ENCODE data around the gene PHF2.

Gene PHF2

DNA sequence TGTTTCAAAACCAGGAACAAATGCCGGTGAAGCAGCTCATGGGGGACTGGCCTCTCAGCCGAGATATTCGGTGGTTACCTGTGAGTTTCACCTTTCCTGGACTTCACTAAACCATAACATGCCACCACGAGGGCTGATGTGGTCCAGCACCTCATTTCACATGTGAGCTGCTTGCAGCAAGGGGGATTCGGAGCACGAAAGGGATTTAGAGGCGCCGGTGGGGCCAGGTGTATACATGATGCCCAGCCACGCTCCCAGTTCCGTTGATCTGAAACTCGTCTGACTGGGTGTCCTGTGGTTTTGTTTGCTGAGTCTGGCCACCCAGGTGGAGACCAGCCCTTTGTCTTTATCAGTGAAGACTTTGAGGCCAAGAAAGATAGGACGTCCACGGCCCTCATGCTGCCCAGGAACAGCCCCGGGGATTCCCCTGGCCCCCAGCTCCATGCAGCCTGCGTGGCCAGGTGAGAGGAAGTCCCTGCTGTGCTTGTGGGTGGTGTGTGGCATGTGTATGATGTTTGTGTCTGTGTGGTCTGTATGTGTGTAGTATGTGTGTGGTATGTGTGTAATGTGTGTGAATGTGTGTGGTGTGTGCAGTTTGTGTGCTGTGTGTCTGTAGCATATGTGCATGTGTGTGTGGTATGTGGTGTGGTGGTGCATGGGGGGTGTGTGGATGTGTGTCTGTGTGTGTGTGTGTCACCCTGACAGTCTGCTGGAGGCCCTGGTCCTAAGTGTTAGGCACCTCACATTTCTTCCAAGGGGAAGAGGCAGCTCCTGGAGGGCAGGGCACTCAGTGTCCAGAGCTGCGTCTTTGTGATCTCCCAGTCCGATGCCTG is 23.4 kb downstream of the PHF2 start:
- no peak for DNase-seq

DNA sequence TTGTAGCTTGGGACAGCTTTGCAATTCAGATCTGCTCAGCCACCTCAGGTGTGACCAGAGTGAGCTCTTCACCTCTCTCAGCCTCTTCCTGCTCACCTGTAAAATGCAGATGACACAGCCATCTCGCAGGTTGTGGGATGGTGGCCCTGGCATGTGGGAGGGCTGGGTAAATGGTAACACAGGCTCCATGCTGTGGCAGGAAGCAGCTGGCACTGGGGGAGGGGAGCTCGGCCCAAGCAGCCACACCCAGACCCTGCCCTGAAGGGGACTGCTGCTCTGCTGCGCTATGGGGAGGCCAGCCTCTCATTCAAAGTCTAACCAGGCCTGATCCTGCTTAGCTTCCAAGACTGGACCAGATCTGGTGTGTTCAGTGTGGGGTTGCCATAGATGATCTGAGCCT is 24.1 kb downstream of the PHF2 start:
- DNase-seq = no peak

DNA sequence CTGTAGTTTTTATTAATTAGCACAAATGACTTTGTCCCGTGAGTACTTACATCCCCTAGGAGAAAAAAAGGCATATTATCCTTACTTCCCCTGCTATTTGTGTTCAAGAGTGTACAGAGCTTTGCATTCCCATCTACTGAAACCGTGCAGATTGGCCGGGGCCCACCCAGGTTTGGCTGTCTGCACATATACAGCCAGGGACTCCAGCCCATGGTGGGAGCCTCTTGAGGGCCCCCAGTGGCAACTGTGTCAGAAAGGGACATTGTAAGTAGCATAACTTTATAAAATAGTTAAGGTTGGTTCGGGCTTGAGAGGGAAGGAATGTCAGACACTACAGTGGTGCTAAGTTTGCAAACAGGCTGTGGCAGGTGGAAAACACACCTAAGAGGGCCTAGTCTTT is 24.7 kb downstream of the PHF2 start:
- no peak for DNase-seq

DNA sequence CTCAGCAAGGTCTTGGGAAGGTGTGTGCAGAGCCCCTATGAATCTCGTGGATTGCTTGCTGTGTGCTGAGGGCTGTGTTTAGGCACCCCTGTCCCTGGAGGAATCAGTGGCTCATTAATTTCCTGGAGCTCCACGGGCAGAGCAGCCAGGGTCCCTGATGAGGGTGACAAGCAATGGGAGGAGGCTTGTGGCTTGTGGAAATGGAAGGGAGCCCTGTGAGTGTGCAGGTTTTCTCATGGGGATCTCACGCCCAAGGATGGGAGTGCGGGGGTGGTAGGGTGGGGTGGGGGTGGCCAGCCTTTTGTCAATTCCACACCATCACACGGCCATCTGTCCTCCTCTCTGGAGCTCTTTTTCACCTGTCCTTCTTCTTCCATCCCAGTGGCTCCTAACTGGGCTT is 25.3 kb downstream of the PHF2 start:
- no peak for DNase-seq

DNA sequence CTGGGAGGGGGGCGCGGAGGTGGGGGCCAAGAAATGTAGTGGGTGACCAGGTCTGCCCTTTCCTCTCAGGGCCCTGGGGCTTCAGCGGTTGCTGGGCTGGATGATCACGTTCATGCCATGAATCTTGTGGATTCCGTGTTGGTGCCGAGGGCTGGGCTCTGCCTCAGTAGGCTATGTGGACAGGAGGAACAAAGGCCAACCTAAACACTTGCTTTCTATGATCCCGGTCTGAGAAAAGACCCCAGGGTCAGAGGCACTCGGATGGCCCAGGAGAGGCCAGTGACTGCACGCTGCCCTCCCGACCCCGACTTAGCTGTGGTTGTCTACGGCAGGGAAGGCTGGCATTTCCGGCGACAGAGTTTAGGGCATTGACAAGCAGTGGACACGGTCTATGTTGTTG is 26.6 kb downstream of the PHF2 start:
- no peak for DNase-seq

DNA sequence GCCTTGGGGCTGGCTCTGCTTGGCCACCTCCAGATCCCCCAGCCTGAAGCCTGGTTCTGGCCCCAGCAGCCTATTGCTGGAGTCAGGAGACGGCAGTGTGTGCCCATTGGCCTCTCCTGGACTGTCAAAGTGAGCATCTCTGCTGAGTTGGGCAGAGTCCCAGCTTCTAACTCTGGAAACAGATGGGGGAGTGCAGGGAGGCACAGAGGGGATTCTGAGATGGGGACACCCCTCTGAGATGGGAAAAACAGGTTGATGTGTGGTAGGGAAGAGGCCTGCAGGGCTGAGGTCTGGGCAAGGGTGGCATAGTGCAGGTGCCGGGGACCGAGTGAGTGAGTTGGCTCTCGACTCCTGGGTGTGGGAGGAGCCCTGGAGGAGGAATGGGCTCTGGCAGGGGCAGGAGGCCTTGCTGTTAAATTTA is 27.5 kb downstream of the PHF2 start:
- DNase-seq = no peak

DNA sequence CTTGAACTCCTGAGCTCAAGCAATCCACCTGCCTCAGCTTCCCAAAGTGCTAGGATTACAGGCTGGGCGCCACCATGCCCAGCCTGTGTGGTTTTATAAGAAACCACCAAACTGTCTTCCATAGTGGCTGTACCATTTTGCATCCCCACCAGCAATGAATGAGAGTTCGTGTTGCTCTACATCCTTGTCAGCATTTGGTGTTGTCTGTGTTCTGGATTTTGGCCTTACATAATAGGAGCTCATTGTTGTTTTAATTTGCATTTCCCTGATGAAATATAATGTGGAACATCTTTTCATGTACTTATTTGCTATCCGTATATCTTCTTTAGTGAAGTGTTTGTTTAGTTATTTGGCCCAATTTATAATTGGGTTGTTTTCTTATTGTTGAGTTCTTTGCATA is 29.8 kb downstream of the PHF2 start:
- no peak for DNase-seq

DNA sequence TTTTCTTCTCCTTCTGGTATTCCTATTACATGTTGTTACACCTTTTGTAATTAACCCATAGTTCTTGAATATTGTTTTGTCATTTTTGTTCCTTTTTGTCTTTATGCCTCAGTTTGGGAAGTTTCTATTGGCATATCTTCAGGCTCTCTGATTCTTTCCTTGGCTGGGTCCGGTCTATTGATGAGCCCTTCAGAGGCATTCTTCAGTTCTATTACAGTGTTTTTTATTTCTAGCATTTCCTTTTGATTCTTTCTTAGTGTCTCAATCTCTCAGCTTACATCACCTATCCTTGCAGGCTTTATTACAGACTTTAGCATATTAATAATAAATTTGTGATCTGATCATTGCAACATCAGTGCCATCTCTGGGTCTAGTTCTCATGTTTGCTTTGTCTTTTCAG is 33.8 kb downstream of the PHF2 start:
- DNase-seq = no peak

DNA sequence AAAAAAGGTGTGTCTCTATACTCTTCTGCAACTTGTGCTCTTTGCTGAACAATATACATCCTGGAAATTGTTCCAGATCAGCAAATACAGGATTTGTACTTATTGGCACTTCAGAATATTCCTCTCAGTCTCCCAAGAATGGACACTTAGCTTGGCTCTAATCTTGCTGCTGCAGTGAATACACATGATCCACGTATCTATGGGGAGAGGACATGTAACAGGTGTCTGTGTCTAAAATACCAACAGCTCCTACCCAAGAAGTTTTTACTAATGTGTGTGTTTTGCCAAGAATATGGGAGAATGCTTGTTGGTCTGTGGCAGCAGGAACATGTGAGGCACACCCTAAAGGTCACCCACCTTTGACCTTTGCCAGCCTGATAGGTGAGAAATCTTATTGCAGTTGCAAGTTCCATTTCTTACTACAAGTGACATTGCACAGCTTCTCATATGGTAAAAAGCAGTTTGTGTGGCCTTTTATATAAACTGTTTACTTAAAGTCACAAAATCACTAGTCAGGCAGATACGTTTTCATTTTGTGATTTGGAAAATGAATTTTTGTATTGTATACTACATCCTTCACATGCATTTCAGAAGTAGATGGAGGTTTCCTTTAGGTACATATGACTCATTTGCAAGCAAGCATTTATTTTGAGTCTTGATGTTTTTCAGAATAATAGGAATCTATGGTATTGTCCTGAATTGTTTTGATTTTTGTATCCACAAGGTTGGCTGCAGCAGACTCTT is 35.8 kb downstream of the PHF2 start:
- no peak for DNase-seq

DNA sequence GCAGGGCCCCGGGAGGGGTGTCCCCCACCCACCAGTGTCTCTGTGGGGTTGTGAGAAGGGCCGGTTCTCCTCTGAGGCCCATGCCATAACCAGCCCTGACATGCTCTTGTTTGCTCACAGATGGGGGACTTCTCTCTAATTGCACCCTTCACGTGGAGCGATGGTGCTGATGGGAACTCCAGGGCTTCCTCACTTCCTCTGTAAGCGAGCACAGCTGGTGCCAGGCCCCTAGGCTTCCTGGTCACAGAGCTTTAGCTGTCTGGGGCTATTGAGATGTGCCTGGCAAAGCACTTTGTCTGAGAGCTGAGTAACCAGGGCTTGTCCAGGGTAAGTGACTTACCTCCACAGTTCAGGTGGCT is 36.4 kb downstream of the PHF2 start:
- no peak for DNase-seq

DNA sequence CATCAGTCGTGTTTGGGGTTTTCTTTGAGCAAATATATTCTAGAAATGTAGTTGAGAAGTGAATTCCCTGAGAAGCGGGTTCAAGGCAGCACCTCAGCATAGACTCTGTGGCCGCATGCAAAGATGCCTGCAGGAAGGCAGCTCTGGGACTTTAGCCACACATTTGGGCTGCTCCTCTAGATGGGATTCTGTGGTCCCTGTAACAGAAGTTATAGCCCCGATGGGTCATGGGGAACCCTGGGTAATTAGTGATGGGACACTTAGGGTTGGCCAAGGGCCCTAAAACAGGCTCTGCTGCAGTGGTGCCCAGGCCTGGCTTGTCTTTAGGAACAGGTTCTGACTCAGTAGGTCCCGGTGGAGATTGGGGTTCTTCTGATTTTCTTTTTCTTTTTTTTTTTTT is 36.8 kb downstream of the PHF2 start:
- no peak for DNase-seq

DNA sequence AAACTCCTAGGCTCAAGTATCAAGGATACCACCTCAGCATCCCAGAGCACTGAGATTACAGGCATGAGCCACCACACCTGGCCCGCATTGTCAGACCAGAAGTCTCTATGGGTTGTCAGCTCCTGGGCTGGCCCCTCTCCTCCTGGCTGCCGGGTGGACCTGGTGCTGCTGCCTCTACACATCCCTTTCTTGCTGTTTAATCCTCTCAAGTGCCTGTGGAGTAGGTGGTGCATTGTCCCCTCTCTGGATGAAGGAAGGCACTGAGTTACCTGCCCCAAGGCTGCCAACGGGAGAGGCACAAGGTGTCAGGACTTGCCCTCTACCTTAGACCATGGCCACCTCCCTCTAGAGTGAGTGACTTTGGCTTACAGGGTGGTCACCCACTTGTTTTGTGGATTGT is 37.4 kb downstream of the PHF2 start:
- DNase-seq = no peak

DNA sequence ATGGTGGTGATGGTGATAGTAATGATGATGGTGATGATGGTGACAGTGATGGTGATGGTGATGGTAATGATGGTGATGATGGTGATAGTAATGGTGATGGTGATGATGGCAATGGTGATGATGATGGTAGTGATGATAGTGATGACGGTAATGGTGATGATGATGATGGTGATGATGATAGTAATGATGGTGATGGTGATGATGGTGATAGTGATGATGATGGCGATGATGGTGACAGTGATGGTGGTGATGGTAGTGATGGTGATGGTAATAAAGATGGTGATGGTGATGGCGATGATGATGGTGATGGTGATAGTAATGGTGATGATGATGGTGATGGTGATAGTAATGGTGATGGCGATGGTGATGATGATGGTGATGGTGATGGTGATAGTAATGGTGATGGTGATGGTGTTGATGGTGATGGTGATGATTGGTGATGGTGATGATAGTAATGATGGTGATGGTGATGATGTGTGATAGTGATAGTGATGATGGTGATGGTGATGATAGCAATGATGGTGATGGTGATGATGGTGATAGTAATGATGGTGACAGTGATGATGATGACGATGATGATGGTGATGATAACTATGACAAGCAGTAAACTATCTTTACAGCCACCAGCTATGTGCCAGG is 38.6 kb downstream of the PHF2 start:
- DNase-seq = no peak

DNA sequence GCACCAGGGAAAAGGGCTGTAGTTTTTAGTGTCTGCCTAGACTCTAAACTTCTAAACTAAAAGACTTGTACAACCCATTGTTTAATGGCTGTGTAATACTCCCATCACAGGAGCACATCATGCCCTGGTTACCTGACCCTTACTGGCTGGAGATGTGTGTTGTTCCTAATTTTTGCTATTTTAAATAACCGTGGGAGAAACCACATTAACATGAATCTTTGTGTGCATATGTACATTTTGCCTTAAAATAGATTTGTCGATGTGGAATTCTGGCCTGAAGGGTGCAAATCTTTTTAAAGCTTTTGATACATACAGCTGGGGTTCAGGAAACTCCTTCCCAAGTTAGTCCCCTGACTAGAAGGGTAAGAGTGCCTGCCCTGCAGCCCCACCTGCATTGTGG is 39.7 kb downstream of the PHF2 start:
- DNase-seq = no peak

DNA sequence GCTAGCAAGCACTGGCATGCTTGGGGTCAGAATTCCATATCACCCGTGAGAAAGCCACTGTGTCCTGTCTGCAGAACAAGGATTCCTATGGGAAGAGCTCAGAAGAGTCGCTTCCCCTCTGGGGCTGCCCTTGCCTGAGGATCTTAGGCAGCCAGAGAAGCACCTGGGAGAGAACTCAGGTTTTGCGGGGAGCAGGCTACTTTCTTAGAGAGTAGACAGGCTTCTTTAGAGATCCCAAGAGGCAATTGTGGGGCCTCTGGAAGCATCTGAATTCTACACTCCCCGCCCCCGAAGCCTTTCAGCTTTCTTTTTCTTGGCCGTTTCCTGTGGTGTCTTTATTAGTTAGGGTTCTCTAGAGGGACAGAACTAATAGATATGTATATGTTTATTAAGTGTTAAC is 40.9 kb downstream of the PHF2 start:
- no peak for DNase-seq

DNA sequence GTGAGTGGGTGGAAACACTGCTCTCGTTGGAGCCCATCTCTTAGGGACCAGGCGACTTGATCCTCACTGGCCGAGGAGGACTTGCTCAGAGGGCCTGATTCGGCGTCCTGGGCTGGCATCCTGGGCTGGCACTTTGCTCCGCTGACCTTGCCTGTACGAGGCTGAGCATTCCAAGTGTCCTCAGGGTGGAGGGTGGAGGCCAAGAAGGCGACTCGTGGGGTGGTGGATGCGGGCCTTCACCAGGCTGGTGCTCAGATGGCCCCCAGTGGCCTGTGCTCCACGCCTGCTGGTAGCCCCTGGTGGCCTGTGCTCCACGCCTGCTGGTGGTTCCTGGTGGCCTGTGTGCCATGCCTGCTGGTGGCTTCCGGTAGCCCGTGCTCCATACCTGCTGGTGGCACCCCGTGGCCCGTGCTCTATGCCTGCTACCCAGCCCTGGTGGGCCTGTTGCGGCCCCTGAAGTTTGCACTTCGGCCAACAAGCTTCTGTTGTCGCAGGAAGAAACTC is 42.9 kb downstream of the PHF2 start:
- DNase-seq = no peak

DNA sequence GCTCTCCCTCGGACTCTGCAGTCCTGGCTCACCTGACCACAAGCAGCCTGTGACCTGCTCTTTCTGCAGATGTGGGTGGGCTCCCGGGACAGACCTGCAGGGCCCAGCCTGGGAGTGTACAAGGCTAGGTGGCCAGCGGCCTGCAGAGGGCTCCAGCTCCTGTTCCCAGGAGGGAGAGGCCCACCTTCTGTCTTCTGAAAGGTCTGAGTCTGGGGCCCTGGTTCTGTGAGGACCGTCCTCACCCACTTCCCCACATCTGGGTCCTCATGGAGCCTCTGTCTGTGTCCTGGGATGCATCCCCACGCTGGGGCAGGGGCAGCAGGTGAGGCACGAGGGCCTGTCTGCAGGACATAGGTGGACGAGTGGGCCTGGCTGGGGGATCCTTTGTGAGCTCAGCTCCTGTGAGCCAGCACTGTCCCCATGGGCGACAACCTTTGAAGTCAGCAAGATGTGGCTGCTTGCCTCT is 43.7 kb downstream of the PHF2 start:
- no peak for DNase-seq

DNA sequence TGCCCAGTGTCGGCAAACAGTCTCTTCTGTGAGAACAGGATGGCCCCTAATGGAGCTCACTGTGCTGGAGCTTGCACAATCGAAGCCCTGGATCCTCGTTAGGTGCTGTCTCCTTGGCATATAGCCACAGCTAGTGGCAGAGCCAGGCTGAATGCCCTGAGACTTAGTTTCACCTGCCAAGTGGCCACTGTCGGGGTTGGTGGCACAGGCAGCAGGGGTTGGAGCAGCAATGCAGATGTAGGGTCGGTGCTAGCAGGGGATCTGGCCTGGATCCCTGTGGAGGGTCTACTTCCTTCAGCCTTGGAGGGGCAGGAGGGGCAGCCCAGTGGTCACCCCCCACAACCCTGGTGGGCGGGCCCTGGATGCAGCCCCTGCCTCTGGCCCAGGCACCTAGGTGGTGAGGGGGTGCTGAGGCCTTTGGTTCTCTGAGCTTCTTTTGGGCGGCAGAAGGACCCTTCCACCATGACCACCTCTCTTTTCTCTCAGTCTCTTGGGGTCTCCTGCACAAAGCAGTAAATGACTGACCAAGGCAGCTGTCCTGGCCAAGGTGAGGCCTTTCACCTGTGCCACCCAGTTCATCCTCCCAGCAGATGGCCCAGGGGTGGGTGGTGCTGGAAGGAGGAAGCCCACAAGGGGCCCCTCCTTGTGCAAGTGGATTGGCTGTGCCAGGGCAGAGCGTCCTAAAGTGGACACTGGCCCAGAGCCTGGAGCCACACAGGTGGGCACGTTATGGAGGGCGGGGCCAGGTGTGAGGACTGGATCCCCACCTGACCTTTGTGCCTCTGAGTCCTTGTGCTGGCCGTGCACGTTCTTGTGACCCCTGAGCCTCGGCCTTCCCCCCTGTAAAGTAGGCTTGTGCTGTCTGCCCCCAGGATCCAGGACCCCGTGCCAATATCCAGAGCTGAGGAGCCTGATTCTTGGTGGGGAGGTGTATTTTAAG is 44.8 kb downstream of the PHF2 start:
- DNase-seq = peak in 4 of 51 donors; percentile 8 to 30 (median 20)

DNA sequence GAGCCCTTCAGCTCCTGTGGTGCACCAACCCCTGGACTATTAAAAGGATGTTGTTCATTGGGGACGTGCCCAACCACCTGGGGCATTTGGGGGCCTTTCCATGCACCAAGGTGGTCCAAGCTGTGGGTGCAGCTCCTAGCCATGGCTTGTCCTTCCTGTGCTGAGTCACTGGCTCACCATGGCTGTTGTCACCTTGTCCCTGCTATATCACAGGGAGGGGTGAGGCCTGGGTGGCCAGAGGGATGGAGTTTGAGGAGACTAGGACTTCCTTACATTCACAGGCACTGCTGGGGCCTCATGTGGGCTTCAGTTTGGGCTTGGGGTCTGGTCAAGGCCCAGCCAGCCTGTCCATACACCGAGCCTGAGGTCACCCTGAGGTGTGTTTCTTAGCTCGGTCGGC is 45.5 kb downstream of the PHF2 start:
- no peak for DNase-seq

DNA sequence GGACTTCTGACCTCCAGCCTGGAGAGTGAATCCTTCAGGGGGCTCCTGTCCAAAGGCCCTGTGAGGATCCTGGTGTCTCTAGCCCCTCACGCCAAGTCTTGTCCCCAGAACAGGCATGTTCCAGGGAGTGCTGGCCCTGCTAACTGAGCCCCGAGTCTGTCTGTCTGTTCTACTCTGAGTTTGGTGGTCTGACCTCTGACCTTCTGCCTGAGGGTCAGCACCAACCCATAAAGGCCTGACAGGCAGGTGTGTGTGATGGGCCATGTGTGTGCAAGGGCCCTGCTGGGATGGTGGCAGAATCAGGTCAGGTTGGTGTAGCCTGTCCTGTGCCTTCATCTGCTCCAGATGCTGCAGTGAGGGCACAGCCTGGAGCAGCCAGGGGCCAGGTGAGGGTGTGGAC is 46.3 kb downstream of the PHF2 start:
- no peak for DNase-seq

DNA sequence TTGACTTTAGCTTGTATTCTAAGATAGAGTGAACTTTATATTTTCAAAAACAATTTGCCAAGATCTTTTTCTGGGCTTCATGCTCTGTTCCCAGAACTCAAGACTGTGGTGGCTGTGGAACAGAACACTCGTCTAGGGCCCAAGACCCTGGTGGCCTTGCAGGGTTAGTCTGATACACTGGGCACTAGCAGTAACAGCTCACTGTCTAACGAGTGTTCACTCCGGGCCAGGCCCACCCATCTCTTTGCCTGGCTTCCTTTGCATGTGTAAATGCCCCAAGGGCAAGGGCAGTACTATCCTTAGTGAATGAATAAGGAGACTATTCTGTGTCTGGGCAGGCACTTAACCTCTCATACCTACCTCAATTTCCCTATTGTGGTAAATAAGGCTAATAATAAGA is 47.4 kb downstream of the PHF2 start:
- no peak for DNase-seq
